Stimulated activated CD4-positive, alpha-beta T cell treated with anti-CD3 and anti-CD28 coated beads, Interleukin-15, amount 100 ng/mL, for 48 hours (primary cell): ENCODE measurements around the gene NUP188.
"Not testable (repeated sequence)": the region's sequence is repeated elsewhere in the genome, so short reads cannot be mapped to it uniquely, and the experiment has no call there.

ENCODE experiments used
- DNase-seq, 2 donors: peaks; one replicate each; pipeline ENCODE4 v3.0.0-alpha.2; 2020; ENCODE audit warnings: low read depth in 2 of 2

The NUP188 gene

GRCh38 chr9:128945798-128946501 lies 1.5 kb upstream of the NUP188 start:
- DNase-seq, result no peak

GRCh38 chr9:128946571-128947276 lies 775 bp upstream of the NUP188 start:
- DNase-seq, result peak in 1 of 2 donors; percentile 14

DNA sequence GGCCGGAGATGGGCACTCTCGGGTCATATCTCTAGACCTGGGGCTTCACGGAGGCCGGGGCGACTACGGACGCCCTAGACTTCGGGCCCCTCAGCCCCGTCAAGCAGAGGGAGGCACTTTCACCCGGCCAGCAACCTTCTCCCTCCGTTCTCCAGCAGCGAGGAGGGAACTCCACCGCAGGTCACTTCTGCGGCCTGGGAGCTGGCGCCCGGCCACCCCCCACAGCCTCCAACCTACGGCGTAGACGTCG lies 297 bp upstream of the NUP188 start:
- no peak for DNase-seq

- not testable (repeated sequence) for DNase-seq
These were observed 13.9 kb downstream of the NUP188 start for GRCh38 chr9:128961403-128961802.

GRCh38 chr9:128969491-128969890 lies 22.0 kb downstream of the NUP188 start:
- no peak for DNase-seq

- DNase-seq, result no peak
These were observed 25.5 kb downstream of the NUP188 start for GRCh38 chr9:128972956-128973355.

DNA sequence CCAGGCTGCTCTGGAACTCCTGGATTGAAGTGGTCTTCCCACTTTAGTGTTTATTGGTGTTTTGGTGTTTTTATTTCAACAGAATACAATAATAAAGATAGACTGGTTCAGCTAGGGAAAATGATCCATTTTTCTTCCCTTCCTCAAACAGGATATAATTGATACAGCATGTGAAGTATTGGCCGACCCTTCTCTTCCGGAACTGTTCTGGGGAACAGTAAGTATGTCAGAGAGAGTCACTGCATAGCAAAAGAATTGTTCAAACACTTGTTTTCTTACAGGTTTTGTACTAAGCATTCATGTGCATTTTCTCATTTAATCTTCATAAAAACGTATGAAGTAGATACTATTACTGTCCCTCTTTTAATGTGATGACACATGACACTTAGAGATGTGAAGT lies 31.6 kb downstream of the NUP188 start:
- DNase-seq, result no peak

DNA sequence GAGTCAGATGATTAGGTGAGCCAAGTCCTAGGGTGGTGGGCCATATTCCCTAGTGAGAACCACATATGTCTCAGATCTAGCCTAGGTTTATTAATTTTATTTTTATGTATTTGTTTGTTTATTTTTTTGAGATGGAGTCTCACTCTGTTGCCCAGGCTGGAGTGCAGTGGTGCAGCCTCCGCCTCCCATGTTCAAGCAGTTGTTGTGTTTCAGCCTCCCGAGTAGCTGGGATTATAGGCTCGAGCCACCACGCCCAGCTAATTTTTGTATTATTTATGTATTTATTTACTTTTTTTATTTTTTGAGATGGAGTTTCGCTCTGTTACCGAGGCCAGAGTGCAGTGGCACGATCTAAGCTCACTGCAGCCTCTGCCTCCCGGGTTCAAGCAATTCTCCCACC lies 36.0 kb downstream of the NUP188 start:
- no peak for DNase-seq

GRCh38 chr9:128986671-128987070 lies 39.2 kb downstream of the NUP188 start:
- no peak for DNase-seq

- DNase-seq, result no peak
These were observed 40.3 kb downstream of the NUP188 start for GRCh38 chr9:128987805-128988204.

- DNase-seq, result no peak
These were observed 45.5 kb downstream of the NUP188 start for GRCh38 chr9:128992995-128993394.

- no peak for DNase-seq
These were observed 48.3 kb downstream of the NUP188 start for GRCh38 chr9:128995791-128996190.

DNA sequence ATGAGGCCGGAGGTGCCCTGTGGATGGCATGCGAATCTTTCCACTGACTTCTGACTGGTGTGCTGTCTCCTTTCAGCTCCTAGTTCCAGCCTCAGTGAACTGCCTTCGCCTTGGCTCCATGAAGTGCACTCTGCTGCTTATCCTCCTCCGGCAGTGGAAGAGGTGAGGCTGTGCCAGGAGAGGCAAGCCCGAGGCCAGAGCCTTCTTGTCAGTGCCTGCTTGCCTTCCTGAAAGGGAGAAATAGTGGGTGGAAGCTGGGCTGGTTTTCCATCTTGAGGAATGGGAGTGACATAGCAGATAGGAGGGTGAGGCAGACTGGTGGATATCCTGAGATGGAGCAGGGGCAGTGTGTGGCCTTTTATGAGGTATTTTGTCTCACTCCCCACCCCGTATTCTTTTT lies 51.0 kb downstream of the NUP188 start:
- DNase-seq, result no peak

GRCh38 chr9:128999581-129000206 lies 52.2 kb downstream of the NUP188 start:
- DNase-seq, result no peak

DNA sequence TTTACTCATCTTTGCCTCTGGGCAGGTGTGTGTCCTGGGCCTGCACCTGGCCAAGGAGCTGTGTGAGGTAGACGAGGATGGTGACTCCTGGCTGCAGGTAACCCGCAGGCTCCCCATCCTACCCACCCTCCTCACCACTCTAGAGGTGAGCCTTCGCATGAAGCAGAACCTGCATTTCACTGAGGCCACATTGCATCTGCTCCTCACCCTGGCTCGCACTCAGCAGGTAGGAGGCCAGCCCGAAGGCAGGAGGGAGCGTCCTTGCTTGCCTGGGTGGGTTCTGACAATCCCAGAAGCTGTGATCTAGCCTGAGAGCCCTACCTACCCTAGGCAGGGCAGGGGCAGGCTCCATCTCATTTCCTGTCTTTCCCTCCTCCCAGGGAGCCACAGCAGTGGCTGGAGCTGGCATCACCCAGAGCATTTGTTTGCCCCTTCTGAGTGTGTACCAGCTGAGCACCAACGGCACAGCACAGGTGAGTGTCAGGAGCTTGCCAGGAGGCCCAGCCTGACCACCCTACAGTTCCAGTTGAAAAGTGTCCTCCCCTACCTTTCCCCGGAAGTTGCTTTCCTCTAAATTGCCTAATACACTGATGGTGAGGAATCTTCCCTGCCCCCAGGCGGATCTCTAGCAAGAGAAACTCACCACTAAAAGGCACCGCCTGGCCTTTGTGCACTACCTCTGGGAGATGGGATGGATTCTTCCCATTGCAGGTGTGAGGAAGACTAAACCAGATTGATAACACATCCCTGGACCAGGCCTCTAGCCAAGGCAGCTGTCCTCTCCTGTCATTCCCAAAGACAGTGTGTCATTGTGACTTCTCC lies 54.2 kb downstream of the NUP188 start:
- no peak for DNase-seq

- DNase-seq, result no peak
These were observed 55.5 kb downstream of the NUP188 start for GRCh38 chr9:129002992-129003391.

GRCh38 chr9:129004173-129004572 lies 56.7 kb downstream of the NUP188 start:
- DNase-seq, result not testable (repeated sequence)

DNA sequence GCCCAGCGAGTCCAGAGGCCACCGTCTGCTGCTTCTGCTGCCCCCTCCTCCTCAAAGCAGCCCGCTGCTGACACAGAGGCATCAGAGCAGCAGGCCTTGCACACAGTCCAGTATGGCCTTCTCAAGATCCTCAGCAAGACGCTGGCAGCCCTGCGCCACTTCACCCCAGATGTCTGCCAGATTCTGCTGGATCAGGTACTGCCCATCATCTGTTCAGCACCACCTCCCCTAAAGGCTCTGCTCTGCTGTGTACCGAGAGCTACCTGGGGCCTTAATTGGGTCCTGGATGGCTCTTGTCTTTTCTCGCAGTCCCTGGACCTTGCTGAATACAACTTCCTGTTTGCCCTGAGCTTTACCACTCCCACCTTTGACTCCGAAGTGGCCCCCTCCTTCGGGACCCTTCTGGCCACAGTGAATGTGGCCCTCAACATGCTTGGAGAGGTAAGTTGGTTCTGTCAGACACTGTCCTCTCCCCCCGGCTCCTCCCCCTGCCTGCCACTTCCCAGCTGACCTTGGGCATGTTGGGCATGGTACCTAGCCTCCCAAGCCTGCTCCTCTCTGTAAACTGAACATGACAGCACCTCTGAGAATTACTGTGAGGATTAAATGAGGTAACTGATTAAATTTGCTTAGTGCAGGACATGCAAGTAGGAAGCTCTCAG lies 58.0 kb downstream of the NUP188 start:
- no peak for DNase-seq

- DNase-seq, result peak; percentile 20 to 35
These were observed 59.0 kb downstream of the NUP188 start for GRCh38 chr9:129006328-129007034.

- no peak for DNase-seq
These were observed 59.7 kb downstream of the NUP188 start for GRCh38 chr9:129007035-129007765.
